Dermis blood vessel endothelial cell (primary cell): ENCODE results near the gene RDH14. TPM values are rescaled to one million over a fixed set of nuclear protein-coding genes. Genes with fewer than 3 reads are reported as not detected.

Experiments used
- DNase-seq: peaks from one replicate; pipeline ENCODE4 v3.0.0; 2010
- total RNA-seq: library from RNA; depleted of rRNA; stranded (reverse); fragments of >200 nt; gene quantifications from 2 replicates; pipeline ENCODE4 v1.2.3, GENCODE V29; 2014

RDH14 gene, protein sequence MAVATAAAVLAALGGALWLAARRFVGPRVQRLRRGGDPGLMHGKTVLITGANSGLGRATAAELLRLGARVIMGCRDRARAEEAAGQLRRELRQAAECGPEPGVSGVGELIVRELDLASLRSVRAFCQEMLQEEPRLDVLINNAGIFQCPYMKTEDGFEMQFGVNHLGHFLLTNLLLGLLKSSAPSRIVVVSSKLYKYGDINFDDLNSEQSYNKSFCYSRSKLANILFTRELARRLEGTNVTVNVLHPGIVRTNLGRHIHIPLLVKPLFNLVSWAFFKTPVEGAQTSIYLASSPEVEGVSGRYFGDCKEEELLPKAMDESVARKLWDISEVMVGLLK
- total RNA-seq = 25.1 and 32.0 TPM in 2 replicates

DNA sequence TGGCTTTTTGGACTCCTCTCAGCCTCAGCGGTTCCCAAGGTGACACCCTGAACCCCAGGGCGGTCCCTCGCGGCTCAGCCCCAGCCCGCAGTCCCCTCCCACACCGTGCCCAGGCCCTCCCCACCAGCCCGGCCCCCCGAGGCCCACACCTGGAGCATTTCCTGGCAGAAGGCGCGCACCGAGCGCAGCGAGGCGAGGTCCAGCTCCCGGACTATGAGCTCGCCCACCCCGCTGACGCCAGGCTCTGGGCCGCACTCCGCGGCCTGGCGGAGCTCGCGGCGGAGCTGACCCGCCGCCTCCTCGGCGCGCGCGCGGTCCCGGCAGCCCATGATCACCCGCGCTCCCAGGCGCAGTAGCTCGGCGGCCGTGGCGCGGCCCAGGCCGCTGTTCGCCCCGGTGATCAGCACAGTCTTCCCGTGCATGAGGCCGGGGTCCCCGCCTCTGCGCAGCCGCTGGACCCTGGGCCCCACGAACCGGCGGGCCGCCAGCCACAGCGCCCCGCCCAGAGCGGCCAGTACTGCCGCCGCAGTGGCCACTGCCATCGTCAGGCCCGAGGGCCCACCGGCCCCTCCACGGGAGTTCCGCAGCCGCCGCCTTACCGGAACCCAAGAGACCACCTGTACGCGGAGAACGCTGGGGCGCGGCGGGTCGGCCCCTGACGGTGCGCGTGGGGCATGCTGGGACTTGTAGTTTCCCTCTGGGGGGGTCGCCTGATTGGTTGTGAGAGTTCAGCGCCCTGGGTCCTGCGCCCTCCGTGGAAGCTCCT, at the start of gene RDH14:
TSS of gene RDH14 (minus strand) at position 623 of the 766 bp plus-strand sequence. CDS start at position 542, 81 bp downstream.
- DNase-seq = peak; percentile 94

GRCh38 chr2:18610090-18610489, 49.6 kb upstream of the RDH14 start:
- no peak for DNase-seq

DNA sequence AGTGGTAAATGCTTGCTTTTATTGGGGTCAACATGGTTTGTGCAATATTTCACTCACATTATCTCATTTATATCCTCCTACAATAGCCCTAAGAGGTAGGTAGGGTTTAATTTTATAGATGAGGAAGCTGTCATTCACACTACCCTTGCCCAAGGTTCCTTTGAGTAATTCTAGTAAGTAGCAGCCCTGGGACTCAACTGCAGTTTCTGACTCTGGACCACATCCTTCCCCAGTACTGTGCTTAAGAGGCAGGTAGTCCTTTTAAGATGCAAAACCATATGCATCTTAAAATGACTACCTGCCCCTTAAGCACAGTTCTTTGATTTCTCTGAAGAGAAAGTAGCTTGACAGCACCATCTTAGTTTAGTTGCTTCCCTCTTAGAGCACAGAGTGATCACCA, 44.7 kb upstream of the RDH14 start:
- no peak for DNase-seq

- no peak for DNase-seq
Observed at GRCh38 chr2:18604531-18604885, 44.1 kb upstream of the RDH14 start.

- DNase-seq = no peak
Observed at GRCh38 chr2:18603854-18604530, 43.5 kb upstream of the RDH14 start.

DNA sequence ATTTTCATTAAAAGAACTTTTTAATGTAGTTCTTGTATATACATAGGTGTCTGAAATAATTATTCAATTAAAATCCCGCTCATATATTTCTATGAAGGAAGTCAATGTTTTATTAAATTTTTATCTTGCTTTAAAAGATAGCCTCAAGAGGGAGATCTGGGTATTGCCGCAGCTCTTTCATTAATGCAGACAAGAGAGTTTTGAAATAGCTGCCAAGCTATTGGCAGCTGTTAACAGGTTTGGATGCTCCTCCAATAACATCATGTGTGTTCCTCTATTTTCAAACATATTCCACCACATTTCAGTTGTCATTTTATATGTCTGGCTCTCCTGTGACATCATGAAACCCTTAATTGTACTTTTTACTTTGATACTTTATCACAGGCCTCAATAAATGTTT, 41.8 kb upstream of the RDH14 start:
- DNase-seq = no peak

DNA sequence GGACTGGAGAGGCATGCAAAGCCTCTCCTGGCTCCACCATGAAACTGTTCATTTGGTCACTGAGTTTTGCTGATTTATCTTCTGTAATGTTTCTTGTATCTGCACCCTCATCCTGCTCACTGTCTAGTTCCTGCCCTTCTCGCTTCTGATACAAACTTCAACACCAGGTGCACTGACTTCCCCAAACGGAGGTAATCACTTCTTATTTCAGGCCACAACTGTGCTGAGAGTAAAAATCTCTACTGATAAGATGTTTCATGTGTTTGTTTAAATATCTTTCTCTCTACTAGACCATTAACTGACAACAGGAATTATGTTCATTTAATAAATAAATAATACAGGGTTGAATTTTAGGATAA, 39.8 kb upstream of the RDH14 start:
- DNase-seq = no peak

DNA sequence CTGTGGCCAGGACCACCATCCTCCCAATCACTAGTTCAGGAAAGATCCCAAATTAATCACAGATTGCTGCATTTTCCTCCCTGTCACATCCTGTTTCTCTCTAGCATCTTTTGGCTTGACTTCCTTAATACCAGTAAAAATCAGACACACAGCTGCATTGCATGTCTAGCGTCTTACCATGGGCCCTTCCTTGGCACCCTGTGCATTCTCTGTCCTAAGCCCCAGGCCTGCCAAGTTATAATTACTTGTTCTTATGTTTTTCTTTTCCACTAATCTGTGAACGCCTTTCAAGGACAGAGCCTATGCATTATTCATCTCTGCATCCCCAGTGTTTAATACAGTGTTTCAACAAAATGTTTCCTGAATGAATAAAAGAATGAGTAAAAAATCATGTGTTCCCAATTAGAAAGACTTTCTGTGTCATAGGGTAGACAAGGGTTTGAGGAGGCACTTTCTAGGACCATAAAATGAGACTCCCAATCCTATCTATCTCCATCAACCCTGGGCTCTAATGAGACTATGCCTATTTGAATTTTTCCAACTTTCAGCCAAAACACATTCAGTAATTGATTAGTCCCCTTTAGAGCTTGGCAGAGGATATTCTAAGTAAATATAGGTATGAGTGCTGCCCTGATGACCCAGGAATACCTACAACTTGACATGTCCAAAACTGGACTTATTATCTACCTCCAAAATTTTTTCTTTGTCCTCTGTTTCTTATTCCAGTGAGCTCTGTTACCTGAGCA, 39.2 kb upstream of the RDH14 start:
- DNase-seq = peak; percentile 17

GRCh38 chr2:18598848-18599484, 38.5 kb upstream of the RDH14 start:
- no peak for DNase-seq

DNA sequence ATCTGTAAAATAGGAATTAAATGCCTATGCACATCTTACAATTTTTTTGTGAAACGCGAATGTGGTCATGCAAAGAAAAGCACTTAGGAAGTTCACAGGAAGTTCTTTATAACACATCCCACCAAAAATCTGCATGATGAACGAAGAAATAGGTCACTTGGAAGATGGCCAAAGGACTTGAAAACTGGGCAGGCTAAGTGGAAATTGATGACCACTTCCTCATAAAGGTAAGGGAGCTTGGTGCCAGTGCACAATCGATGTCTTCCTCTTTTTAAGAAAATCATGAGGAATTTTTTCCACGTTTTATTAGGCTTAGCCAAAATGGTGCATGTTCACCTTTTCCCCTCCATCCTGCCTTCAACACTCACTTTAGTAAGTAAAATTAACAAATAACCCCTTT, 37.2 kb upstream of the RDH14 start:
- DNase-seq = peak; percentile 22

- DNase-seq = no peak
Observed at GRCh38 chr2:18596993-18597392, 36.5 kb upstream of the RDH14 start.

GRCh38 chr2:18593496-18593895, 33.0 kb upstream of the RDH14 start:
- no peak for DNase-seq

DNA sequence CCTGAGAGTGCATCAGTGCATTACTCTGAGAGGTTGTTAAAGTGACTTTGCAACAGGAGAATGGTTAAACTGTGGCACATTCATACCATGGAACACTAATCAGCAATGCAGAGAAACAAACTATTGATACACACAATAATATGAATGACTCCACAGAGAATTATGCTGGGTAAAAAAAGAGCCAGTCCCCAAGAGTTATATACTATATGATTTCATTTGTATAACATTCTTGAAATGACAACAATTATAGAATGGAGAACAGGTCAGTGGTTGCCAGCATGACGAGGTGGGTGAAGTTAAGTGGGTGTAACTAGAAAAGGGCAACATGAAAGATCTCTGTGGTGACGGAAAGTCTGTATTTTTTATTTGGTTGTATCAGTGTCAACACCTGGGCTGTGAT, 31.9 kb upstream of the RDH14 start:
- no peak for DNase-seq

DNA sequence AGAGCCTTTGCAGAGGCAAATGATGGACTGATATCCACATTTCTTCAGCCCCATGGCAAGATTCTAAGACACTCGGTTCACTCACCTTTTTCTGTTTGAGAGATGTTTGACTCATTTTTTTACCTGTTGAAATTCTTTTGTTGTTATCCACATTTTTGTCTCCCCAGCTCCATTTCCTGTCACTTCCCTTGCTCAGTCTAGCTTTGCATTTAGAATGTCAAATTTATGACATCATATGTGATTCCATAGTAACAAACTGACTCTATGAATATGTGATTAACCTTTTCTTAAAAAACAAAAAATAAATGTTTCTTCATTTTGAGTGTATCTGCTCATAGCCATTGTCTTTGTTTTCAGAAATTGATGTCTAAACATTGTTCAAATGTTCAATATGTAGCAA, 28.9 kb upstream of the RDH14 start, which contains the start of gene NT5C1B:
TSS of gene NT5C1B (minus strand) at position 216 of the 400 bp plus-strand sequence. CDS start at position 115, 101 bp downstream.
- no peak for DNase-seq

- no peak for DNase-seq
Observed at GRCh38 chr2:18588802-18589201, 28.3 kb upstream of the RDH14 start.

DNA sequence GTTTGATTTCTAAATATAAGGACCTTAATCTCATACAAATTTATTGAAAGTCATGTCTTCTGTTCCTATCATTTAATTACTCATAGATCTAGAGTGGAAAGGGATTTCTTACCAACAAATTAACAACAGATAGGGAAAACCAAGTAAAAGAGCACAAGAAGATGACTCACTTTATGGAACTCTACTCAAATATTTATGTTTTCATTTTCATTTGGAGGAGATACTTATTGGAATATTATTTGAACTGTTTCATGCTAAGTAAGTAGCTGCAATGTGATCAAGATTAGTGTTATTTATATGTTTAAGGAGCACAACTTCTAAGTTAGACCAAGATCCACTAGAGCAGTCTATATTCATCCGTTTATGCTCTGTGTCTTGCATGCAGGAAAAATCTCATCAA, 27.6 kb upstream of the RDH14 start:
- no peak for DNase-seq

- DNase-seq = no peak
Observed at GRCh38 chr2:18585526-18585925, 25.1 kb upstream of the RDH14 start.

DNA sequence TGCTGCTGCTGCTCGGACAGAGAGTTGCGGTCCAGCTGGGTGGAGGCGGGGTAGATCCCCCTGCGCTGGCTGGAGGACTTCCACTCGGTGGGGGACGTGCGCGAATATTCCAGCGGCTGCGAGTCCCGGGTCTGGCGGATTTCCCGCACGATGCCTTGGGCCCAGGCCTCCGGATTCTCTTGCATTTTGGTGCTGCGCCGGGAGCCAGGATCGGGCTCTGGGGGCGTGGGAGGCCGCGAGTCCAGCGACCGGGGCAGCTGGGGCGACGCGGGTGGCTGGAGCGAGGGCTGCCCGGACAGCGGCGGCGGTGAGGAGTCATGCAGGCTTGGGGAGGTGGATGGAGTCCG, 24.1 kb upstream of the RDH14 start:
- no peak for DNase-seq

DNA sequence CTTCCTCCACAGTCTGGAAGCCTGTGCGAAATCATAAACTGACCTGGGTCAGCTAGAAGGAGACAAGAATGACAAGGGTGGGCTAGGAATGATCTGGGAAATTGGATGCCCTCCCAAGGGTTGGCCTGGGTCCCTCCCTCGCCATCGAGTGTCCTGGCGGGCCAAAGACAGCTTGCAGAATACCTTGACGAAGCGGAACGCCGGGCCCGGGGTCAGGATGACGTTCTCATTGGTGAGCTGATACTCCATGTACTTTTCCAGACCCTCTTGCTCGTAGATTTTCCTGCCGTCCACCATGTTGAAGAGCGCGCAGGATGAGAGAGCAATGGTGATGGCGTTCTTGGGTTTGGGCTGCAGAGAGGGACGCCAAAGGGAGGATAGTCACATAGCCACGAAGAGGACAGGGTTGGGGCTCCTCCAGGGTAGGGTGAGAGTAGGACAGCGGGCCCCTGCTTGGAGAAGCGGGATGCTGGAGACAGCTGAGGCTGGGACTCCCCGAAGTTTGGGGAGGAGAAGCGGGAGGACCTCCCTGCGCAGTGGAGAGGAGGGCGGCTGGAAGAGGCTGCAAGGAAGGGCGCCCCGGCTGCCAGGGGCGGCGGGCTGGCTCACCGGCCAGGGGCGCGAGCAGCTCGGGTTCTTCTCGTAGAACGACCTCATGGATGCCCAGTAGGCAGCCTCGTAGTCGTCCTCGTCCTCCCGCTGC, 23.6 kb upstream of the RDH14 start:
- DNase-seq = no peak

DNA sequence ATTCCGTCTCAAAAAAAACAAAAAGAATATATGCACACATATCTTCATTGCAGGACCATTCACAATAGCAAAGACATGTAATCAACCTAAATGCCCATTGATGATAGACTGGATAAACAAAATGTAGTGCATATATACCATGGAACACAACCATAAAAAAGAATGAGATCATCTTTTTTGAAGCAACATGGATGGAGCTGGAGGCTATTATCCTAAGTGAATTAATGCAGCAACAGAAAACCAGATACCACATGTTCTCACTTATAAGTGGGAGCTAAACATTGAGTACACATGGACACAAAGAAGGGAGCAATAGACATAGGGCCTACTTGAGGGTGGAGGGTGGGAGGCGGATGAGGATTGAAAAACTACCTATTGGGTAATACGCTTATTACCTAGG, 20.2 kb upstream of the RDH14 start:
- no peak for DNase-seq

DNA sequence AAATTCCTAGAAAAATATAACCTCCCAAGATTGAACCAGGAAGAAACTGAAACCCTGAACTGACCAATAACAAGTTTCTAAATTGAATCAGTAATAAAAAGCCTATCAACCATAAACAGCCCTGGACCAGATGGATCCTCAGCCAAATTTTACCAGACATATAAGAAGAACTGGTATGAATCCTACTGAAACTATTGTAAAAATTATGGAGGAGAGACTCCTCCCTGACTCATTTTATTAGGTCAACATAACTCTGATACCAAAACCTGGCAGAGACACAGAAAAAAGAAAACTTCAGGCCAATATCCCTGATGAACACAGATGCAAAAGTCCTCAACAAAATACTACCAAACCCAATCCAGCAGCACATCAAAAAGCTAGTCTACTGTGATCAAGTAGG, 17.6 kb upstream of the RDH14 start:
- no peak for DNase-seq
